ENCODE data around the gene NOL7. TPM values are rescaled to one million over a fixed set of nuclear protein-coding genes. Genes with fewer than 3 reads are reported as not detected.

The NOL7 gene
- total and polyA plus RNA-seq, 4 donors = 47.4 to 70.0 (median 58.6) TPM

DNA sequence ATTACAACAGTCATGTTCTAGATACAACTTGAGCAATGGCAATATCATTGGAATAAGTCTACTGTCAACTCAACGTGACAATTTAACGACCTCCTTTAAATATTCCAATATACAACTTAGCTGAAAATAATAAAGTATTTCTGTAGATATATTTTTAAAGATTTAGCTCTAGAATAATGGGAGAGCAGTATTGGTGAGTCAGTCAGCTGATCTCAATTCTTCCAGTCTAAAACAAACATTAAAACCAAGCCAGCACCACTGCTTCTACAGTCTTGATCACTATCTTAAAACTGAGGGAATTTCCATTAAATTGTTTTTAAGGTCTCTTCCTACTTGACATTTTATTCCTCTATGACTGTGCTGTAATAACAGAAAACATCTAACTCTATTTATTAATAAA lies 38.2 kb downstream of the NOL7 start:
- no peak overlapping the region for H3K4me3 ChIP-seq (ENCODE audit: low read length in 2 of 2)
- H3K4me1 ChIP-seq (ENCODE audit: control insufficient read depth in 1 of 2, insufficient read depth in 2 of 2, low read length in 2 of 2) = no peaks in the 10 kb centered on the region
- no peaks in the 10 kb centered on the region for H3K36me3 ChIP-seq (ENCODE audit: control insufficient read depth in 1 of 2, insufficient read depth in 2 of 2, low read length in 1 of 2)
- intact Hi-C loops (cut with DNase I) = no loop called here
- H3K9me3 ChIP-seq (ENCODE audit: control insufficient read depth, low read length) = no peaks in the 10 kb centered on the region
- 71% methylated on average over 2 of the region's 2 CpGs for WGBS, 2 donors
- no peak overlapping the region for H3K27ac ChIP-seq (ENCODE audit: low read depth in 1 of 2, low read length in 2 of 2)
- ATAC-seq (ENCODE audit: low FRiP score) = no peak
- no peaks in the 10 kb centered on the region for H3K27me3 ChIP-seq (ENCODE audit: control insufficient read depth in 1 of 2, insufficient read depth in 2 of 2, low read length in 1 of 2)
- DNase-seq = no peak

- Histone ChIP-seq H3K9me3 (ENCODE audit: control insufficient read depth, low read length) (no peaks in the 10 kb centered on the region), H3K4me3 (ENCODE audit: low read length in 2 of 2) (no peak overlapping the region), H3K4me1 (ENCODE audit: control insufficient read depth in 1 of 2, insufficient read depth in 2 of 2, low read length in 2 of 2) (no peaks in the 10 kb centered on the region), H3K36me3 (ENCODE audit: control insufficient read depth in 1 of 2, insufficient read depth in 2 of 2, low read length in 1 of 2) (no peaks in the 10 kb centered on the region), H3K27ac (ENCODE audit: low read depth in 1 of 2, low read length in 2 of 2) (no peak overlapping the region), H3K27me3 (ENCODE audit: control insufficient read depth in 1 of 2, insufficient read depth in 2 of 2, low read length in 1 of 2) (no peaks in the 10 kb centered on the region)
- ATAC-seq (ENCODE audit: low FRiP score) (no peak), DNase-seq (no peak)
- intact Hi-C loops (cut with DNase I) = no loop called here
These were observed 39.4 kb downstream of the NOL7 start for GRCh38 chr6:13654496-13654895.

DNA sequence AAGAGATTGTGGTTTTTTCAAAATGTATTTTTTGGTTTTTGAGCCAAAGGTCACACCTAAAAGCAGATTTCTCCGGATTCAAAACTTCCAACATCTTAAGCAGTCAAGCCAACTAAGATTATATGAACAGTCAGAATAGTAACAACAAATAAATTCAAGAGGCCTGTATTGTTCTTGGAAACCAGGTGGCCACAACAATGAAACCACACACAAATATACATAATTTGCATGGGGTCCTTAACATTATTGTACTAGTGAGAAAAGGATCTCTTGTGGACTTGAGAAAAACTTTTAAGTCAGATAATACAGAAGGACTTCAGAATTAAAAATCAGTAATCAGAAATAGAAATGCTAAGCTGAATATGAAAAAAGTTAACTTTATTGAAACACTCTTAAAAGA lies 40.6 kb downstream of the NOL7 start:
- Histone ChIP-seq H3K36me3 (ENCODE audit: control insufficient read depth in 1 of 2, insufficient read depth in 2 of 2, low read length in 1 of 2) (no peaks in the 10 kb centered on the region), H3K4me1 (ENCODE audit: control insufficient read depth in 1 of 2, insufficient read depth in 2 of 2, low read length in 2 of 2) (peaks cover 0 to under 1% of the 10 kb centered on the region in 2 donors), H3K27ac (ENCODE audit: low read depth in 1 of 2, low read length in 2 of 2) (no peak overlapping the region), H3K4me3 (ENCODE audit: low read length in 2 of 2) (no peak overlapping the region), H3K9me3 (ENCODE audit: control insufficient read depth, low read length) (no peaks in the 10 kb centered on the region), H3K27me3 (ENCODE audit: control insufficient read depth in 1 of 2, insufficient read depth in 2 of 2, low read length in 1 of 2) (no peaks in the 10 kb centered on the region)
- DNase-seq = no peak
- 71 to 75% methylated on average over 1 of the region's 1 CpG for WGBS, 2 donors
- no peak for ATAC-seq (ENCODE audit: low FRiP score)
- intact Hi-C loops (cut with DNase I) = no loop called here

DNA sequence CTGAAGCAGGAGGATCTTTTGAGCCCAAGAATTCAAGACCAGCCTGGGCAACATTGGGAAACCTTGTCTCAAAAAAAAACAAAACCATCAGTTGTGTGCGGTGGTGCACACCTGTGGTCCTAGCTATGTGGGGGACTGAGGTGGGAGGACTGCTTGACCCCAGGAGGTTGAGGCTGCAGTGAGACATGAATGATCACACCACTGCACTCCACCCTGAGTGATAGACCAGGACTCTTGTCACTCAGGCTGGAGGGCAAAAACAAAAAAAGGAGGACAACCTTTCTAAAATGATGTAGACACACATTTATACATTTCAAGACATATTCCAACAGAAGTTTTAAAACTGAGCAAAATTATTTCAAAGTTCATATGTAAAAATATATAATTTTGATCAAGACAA lies 45.1 kb downstream of the NOL7 start:
- Histone ChIP-seq H3K27ac (ENCODE audit: low read depth in 1 of 2, low read length in 2 of 2) (no peak overlapping the region), H3K27me3 (ENCODE audit: control insufficient read depth in 1 of 2, insufficient read depth in 2 of 2, low read length in 1 of 2) (no peaks in the 10 kb centered on the region), H3K4me1 (ENCODE audit: control insufficient read depth in 1 of 2, insufficient read depth in 2 of 2, low read length in 2 of 2) (peaks cover 0 to 5% of the 10 kb centered on the region in 2 donors), H3K36me3 (ENCODE audit: control insufficient read depth in 1 of 2, insufficient read depth in 2 of 2, low read length in 1 of 2) (no peaks in the 10 kb centered on the region), H3K9me3 (ENCODE audit: control insufficient read depth, low read length) (no peaks in the 10 kb centered on the region), H3K4me3 (ENCODE audit: low read length in 2 of 2) (no peak overlapping the region)
- WGBS, 2 donors = 93 to 100% methylated on average over 1 of the region's 1 CpG
- ATAC-seq (ENCODE audit: low FRiP score) (no peak), DNase-seq (no peak)
- intact Hi-C loops (cut with DNase I) = loop anchor here in 1 of 2 donors (5.0 kb wide), 1 partner anchor 37 kb away; no protein-coding TSS in a partner anchor

- H3K27me3 ChIP-seq (ENCODE audit: control insufficient read depth in 1 of 2, insufficient read depth in 2 of 2, low read length in 1 of 2) = no peaks in the 10 kb centered on the region
- intact Hi-C loops (cut with DNase I) = loop anchor here in 1 of 2 donors (5.0 kb wide), 1 partner anchor 36 kb away; no protein-coding TSS in a partner anchor
- H3K27ac ChIP-seq (ENCODE audit: low read depth in 1 of 2, low read length in 2 of 2) = no peak overlapping the region
- no peak for ATAC-seq (ENCODE audit: low FRiP score)
- H3K9me3 ChIP-seq (ENCODE audit: control insufficient read depth, low read length) = no peaks in the 10 kb centered on the region
- WGBS, 2 donors = 94 to 100% methylated on average over 1 of the region's 1 CpG
- no peak overlapping the region for H3K4me3 ChIP-seq (ENCODE audit: low read length in 2 of 2)
- peaks cover 0 to 5% of the 10 kb centered on the region in 2 donors for H3K4me1 ChIP-seq (ENCODE audit: control insufficient read depth in 1 of 2, insufficient read depth in 2 of 2, low read length in 2 of 2)
- H3K36me3 ChIP-seq (ENCODE audit: control insufficient read depth in 1 of 2, insufficient read depth in 2 of 2, low read length in 1 of 2) = no peaks in the 10 kb centered on the region
- no peak for DNase-seq
These were observed 45.8 kb downstream of the NOL7 start for GRCh38 chr6:13660893-13661292.

- H3K9me3 ChIP-seq (ENCODE audit: control insufficient read depth, low read length) = no peaks in the 10 kb centered on the region
- ATAC-seq (ENCODE audit: low FRiP score) (no peak), DNase-seq (no peak)
- no peaks in the 10 kb centered on the region for H3K27me3 ChIP-seq (ENCODE audit: control insufficient read depth in 1 of 2, insufficient read depth in 2 of 2, low read length in 1 of 2)
- intact Hi-C loops (cut with DNase I) = loop anchor here in 1 of 2 donors (5.0 kb wide), 1 partner anchor 36 kb away; no protein-coding TSS in a partner anchor
- H3K36me3 ChIP-seq (ENCODE audit: control insufficient read depth in 1 of 2, insufficient read depth in 2 of 2, low read length in 1 of 2) = no peaks in the 10 kb centered on the region
- H3K4me3 ChIP-seq (ENCODE audit: low read length in 2 of 2) = no peak overlapping the region
- peaks cover 0 to 5% of the 10 kb centered on the region in 2 donors for H3K4me1 ChIP-seq (ENCODE audit: control insufficient read depth in 1 of 2, insufficient read depth in 2 of 2, low read length in 2 of 2)
- 97% methylated on average over 2 of the region's 2 CpGs for WGBS, 2 donors
- H3K27ac ChIP-seq (ENCODE audit: low read depth in 1 of 2, low read length in 2 of 2) = no peak overlapping the region
These were observed 46.5 kb downstream of the NOL7 start for GRCh38 chr6:13661647-13662046.

DNA sequence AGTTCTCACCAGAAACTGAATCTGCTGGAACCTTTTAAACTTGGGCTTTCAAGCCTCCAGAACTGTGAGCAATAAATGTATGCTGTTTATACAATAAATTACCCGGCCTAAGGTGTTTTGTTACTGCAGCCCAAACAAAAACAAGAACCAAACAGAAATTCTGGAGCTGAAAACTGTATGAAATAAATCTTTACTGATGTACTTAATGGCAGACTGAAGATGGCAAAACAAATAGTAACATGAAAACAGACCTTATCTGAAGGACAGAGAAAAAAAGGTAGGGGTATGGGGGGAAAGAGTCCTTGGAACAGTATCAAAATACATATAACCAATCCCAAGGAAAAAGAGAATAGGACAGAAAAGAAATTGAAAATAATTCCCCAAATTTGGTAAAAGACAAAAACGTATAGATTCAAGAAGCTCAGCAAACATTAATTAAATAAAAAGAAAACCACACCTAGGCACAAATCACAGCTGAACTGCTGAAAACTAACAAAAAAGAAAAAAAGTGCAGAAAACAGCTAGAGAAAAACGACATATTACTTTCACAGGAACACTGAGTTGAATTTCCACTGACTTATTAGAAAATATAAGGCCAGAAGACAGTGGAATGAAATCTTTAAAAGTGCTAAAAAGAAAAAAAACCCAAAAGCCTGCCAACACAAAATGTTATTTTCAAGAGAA lies 47.7 kb downstream of the NOL7 start:
- ATAC-seq (ENCODE audit: low FRiP score) (no peak), DNase-seq (no peak)
- Histone ChIP-seq H3K4me3 (ENCODE audit: low read length in 2 of 2) (no peak overlapping the region), H3K36me3 (ENCODE audit: control insufficient read depth in 1 of 2, insufficient read depth in 2 of 2, low read length in 1 of 2) (no peaks in the 10 kb centered on the region), H3K4me1 (ENCODE audit: control insufficient read depth in 1 of 2, insufficient read depth in 2 of 2, low read length in 2 of 2) (peaks cover 0 to 5% of the 10 kb centered on the region in 2 donors), H3K9me3 (ENCODE audit: control insufficient read depth, low read length) (no peaks in the 10 kb centered on the region), H3K27me3 (ENCODE audit: control insufficient read depth in 1 of 2, insufficient read depth in 2 of 2, low read length in 1 of 2) (no peaks in the 10 kb centered on the region), H3K27ac (ENCODE audit: low read depth in 1 of 2, low read length in 2 of 2) (no peak overlapping the region)
- WGBS, 2 donors = 73 to 76% methylated on average over 3 of the region's 3 CpGs
- intact Hi-C loops (cut with DNase I) = loop anchor here in 1 of 2 donors (5.0 kb wide), 1 partner anchor 35 kb away; no protein-coding TSS in a partner anchor

DNA sequence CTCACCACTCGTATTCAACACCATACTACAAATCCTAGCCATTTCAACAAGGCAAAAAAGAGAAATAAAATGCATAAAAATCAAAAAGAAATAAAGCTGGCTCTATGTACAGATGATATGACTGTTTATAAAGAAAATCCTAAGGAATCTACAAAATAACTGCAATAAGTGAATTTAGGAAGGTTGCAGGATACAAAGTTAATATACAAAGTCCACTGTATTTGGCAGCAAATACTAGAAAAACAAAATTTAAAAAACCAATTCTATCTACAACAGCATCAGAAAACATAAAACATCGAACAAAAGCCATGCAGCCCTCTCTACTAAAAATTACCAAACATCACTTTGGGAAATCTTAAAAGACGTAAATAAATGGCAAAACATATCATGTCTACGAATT lies 48.9 kb downstream of the NOL7 start:
- Histone ChIP-seq H3K36me3 (ENCODE audit: control insufficient read depth in 1 of 2, insufficient read depth in 2 of 2, low read length in 1 of 2) (no peaks in the 10 kb centered on the region), H3K27me3 (ENCODE audit: control insufficient read depth in 1 of 2, insufficient read depth in 2 of 2, low read length in 1 of 2) (no peaks in the 10 kb centered on the region), H3K4me3 (ENCODE audit: low read length in 2 of 2) (no peak overlapping the region), H3K27ac (ENCODE audit: low read depth in 1 of 2, low read length in 2 of 2) (no peak overlapping the region), H3K9me3 (ENCODE audit: control insufficient read depth, low read length) (no peaks in the 10 kb centered on the region), H3K4me1 (ENCODE audit: control insufficient read depth in 1 of 2, insufficient read depth in 2 of 2, low read length in 2 of 2) (peaks cover 0 to 5% of the 10 kb centered on the region in 2 donors)
- no peak for ATAC-seq (ENCODE audit: low FRiP score)
- intact Hi-C loops (cut with DNase I) = loop anchor here in 1 of 2 donors (5.0 kb wide), 1 partner anchor 33 kb away; no protein-coding TSS in a partner anchor
- no peak for DNase-seq
- 88 to 92% methylated on average over 4 of the region's 4 CpGs for WGBS, 2 donors

- no peaks in the 10 kb centered on the region for H3K36me3 ChIP-seq (ENCODE audit: control insufficient read depth in 1 of 2, insufficient read depth in 2 of 2, low read length in 1 of 2)
- no peaks in the 10 kb centered on the region for H3K9me3 ChIP-seq (ENCODE audit: control insufficient read depth, low read length)
- H3K27me3 ChIP-seq (ENCODE audit: control insufficient read depth in 1 of 2, insufficient read depth in 2 of 2, low read length in 1 of 2) = no peaks in the 10 kb centered on the region
- no peak overlapping the region for H3K4me3 ChIP-seq (ENCODE audit: low read length in 2 of 2)
- no peak overlapping the region for H3K27ac ChIP-seq (ENCODE audit: low read depth in 1 of 2, low read length in 2 of 2)
- peaks cover 0 to 5% of the 10 kb centered on the region in 2 donors for H3K4me1 ChIP-seq (ENCODE audit: control insufficient read depth in 1 of 2, insufficient read depth in 2 of 2, low read length in 2 of 2)
- intact Hi-C loops (cut with DNase I) = loop anchor here in 1 of 2 donors (5.0 kb wide), 1 partner anchor 32 kb away; no protein-coding TSS in a partner anchor
- no peak for ATAC-seq (ENCODE audit: low FRiP score)
- DNase-seq = no peak
These were observed 49.7 kb downstream of the NOL7 start for GRCh38 chr6:13664703-13665352.

Measured in aorta (tissue), 5 donors.